Measurements from ENCODE around the gene WWOX. TPM values are rescaled to one million over a fixed set of nuclear protein-coding genes. Genes with fewer than 3 reads are reported as not detected.

WWOX gene
- total and polyA plus RNA-seq, 2 of the 8 experiments (the other 6 are each of a cell fraction or from before 2014, with no cell fraction given): 5.4 to 16.7 TPM

DNA sequence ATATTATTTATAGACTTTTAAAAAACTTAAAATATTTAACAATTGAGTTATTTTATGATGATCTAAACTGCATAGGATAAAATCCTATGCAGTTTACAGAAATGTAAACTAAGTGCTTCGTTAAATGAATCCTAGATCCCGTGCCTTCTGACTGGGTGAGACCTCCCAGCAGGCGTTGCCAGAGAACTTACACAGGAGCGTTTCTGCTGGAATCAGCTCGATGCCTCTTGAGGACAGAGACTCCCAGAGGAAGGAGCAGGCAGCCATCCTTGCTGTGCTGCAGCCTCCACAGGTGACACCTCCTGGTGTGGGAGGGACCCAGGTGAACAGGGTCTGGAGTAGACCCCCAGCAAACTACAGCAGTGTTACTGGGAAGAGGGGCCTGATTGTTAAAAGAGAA, 160.4 kb downstream of the WWOX start:
- FAIRE-seq (no peak), DNase-seq (ENCODE audit: low read depth in 1 of 2, low spot score in 2 of 2) (no peak)
- H3K27me3 ChIP-seq (replicated peaks in 1 of 4; ENCODE audit: control insufficient read depth in 3 of 4, extremely low read depth in 1 of 4, insufficient read depth in 3 of 4, low read length in 3 of 4): no peaks in the 10 kb centered on the region
- H2AK5ac ChIP-seq (ENCODE audit: low read depth, low read length): no peak overlapping the region
- H4K91ac ChIP-seq (replicated peaks; ENCODE audit: insufficient read length, low read length): no peak overlapping the region
- H3K79me1 ChIP-seq (ENCODE audit: low read depth, low read length): no peaks in the 10 kb centered on the region
- H3K9me3 ChIP-seq (ENCODE audit: insufficient read depth in 2 of 2, low read depth in 1 of 2, low read length in 1 of 2): peaks cover 0 to 4% of the 10 kb centered on the region in 2 experiments; a peak in 1 of 4 replicates
- no peak overlapping the region; the same call in 1 of the 2 replicates for H4K8ac ChIP-seq (ENCODE audit: extremely low read depth, insufficient read depth, low read length)
- H3K4me3 ChIP-seq (ENCODE audit: extremely low read depth in 1 of 4, insufficient read depth in 2 of 4, low read depth in 3 of 4, low read length in 4 of 4): no peak overlapping the region
- H2BK5ac ChIP-seq (ENCODE audit: low read depth, low read length): no peak overlapping the region
- TF ChIP-seq RAD21 (IDR thresholded peaks at IDR 0.05 in 1 of 2, conservative IDR thresholded peaks at IDR 0.05 in 1 of 2; ENCODE audit: low read depth in 2 of 2, low read length in 2 of 2) (0 out of 4 replicates have a peak, but pooled peaks of 1 of the 2 experiments have one; percentile 5), GABPA (IDR thresholded peaks at IDR 0.05; ENCODE audit: borderline replicate concordance, insufficient read depth, low read length) (no peak)
- peaks cover 0 to 10% (median 3%) of the 10 kb centered on the region in 4 experiments; a peak in 4 of 7 replicates for H3K4me1 ChIP-seq (replicated peaks in 1 of 4; ENCODE audit: control insufficient read depth in 3 of 4, insufficient read depth in 4 of 4, low read length in 3 of 4)
- no peaks in the 10 kb centered on the region for H4K20me1 ChIP-seq (replicated peaks in 1 of 2; ENCODE audit: control insufficient read depth in 1 of 2, insufficient read depth in 2 of 2, low read length in 2 of 2)
- H3K23me2 ChIP-seq (ENCODE audit: low read depth, low read length): no peaks in the 10 kb centered on the region
- H2BK120ac ChIP-seq (replicated peaks; ENCODE audit: low read depth, low read length): no peak overlapping the region
- H3K14ac ChIP-seq (ENCODE audit: insufficient read length): no peak overlapping the region
- POLR2A ChIA-PET (ENCODE audit: partially characterized antibody): no interaction called here
- H3K4ac ChIP-seq (replicated peaks; ENCODE audit: insufficient read length, low read depth, low read length): no peak overlapping the region
- no peak overlapping the region for H3K23ac ChIP-seq (ENCODE audit: insufficient read length)
- H2BK20ac ChIP-seq (ENCODE audit: low read length): no peak overlapping the region
- no peak overlapping the region for H3K4me2 ChIP-seq (ENCODE audit: insufficient read depth in 1 of 2, low read depth in 2 of 2, low read length in 2 of 2)
- H3K27ac ChIP-seq (ENCODE audit: low read depth, low read length): no peak overlapping the region
- H3K18ac ChIP-seq (ENCODE audit: extremely low read depth, low read length): no peak overlapping the region
- 70% methylated on average over 5 of the region's 5 CpGs; no CpG with 5 or more reads in 1 of the 2 experiments for WGBS, 2 experiments (ENCODE audit: extremely low coverage in 1 of 2, insufficient coverage in 1 of 2, insufficient read length in 1 of 2, insufficient replicate concordance in 2 of 2, low coverage in 1 of 2, low lambda C conversion rate in 2 of 2, missing lambda C conversion rate in 1 of 2)
- no peak overlapping the region for H3K9ac ChIP-seq (replicated peaks in 1 of 4; ENCODE audit: extremely low read depth in 1 of 4, low read depth in 3 of 4, low read length in 3 of 4)
- H2BK15ac ChIP-seq (ENCODE audit: low read length): no peak overlapping the region
- H3K56ac ChIP-seq (replicated peaks; ENCODE audit: insufficient read length, low read depth, low read length): no peak overlapping the region
- H3K36me3 ChIP-seq (ENCODE audit: control insufficient read depth in 2 of 4, insufficient read depth in 4 of 4, low read length in 3 of 4): peaks cover 0 to 6% (median 0%) of the 10 kb centered on the region in 4 experiments; a peak in 1 of 8 replicates
- H2AFZ ChIP-seq (ENCODE audit: low read length): no peak overlapping the region
- H2BK12ac ChIP-seq (ENCODE audit: low read depth, low read length): no peak overlapping the region
- no peak overlapping the region for H4K5ac ChIP-seq (ENCODE audit: insufficient read length, low read depth, low read length)
- no peaks in the 10 kb centered on the region for H3K79me2 ChIP-seq (ENCODE audit: control insufficient read depth in 1 of 2, insufficient read depth in 2 of 2, low read length in 2 of 2)
- CTCF ChIA-PET (ENCODE audit: partially characterized antibody): interaction anchor here (0.6 to 2.1 kb wide), 3 partner anchors 11 to 462 kb away, joined by 3 to 9 read pairs (median 3); no protein-coding TSS in a partner anchor

Measured in H1 (cell line).